ENCODE results near the gene DLGAP1.

Gene DLGAP1

GRCh38 chr18:3716116-3716660, 738.9 kb downstream of the DLGAP1 start:
- no peak overlapping the region for H2AFZ ChIP-seq (ENCODE audit: low read length, unreplicated experiment)
- no peaks in the 10 kb centered on the region for H3K4me1 ChIP-seq (ENCODE audit: control insufficient read depth, insufficient read depth, low read length, unreplicated experiment)
- H3K36me3 ChIP-seq (ENCODE audit: insufficient read depth, low read length), result no peaks in the 10 kb centered on the region
- H3K27me3 ChIP-seq (ENCODE audit: insufficient read depth, low read length), result peaks cover 5% of the 10 kb centered on the region; the same call in 1 of the 2 replicates
- no peak overlapping the region for H3K4me3 ChIP-seq (ENCODE audit: low read depth, low read length)
- H3K79me2 ChIP-seq (ENCODE audit: control insufficient read depth, insufficient read depth, low read length, unreplicated experiment), result no peaks in the 10 kb centered on the region
- H3K27ac ChIP-seq (ENCODE audit: low read depth, low read length), result no peak overlapping the region

- Histone ChIP-seq H2AFZ (ENCODE audit: low read length, unreplicated experiment) (no peak overlapping the region), H3K36me3 (ENCODE audit: insufficient read depth, low read length) (no peaks in the 10 kb centered on the region), H3K4me3 (ENCODE audit: low read depth, low read length) (no peak overlapping the region), H3K27me3 (ENCODE audit: insufficient read depth, low read length) (peaks cover 5% of the 10 kb centered on the region; the same call in 1 of the 2 replicates), H3K79me2 (ENCODE audit: control insufficient read depth, insufficient read depth, low read length, unreplicated experiment) (no peaks in the 10 kb centered on the region), H3K27ac (ENCODE audit: low read depth, low read length) (no peak overlapping the region), H3K4me1 (ENCODE audit: control insufficient read depth, insufficient read depth, low read length, unreplicated experiment) (peaks cover 6% of the 10 kb centered on the region)
Observed at GRCh38 chr18:3715231-3716080, 739.7 kb downstream of the DLGAP1 start.

- Histone ChIP-seq H3K79me2 (ENCODE audit: control insufficient read depth, insufficient read depth, low read length, unreplicated experiment) (no peaks in the 10 kb centered on the region), H3K27me3 (ENCODE audit: insufficient read depth, low read length) (peaks cover 5% of the 10 kb centered on the region; the same call in 1 of the 2 replicates), H2AFZ (ENCODE audit: low read length, unreplicated experiment) (no peak overlapping the region), H3K4me1 (ENCODE audit: control insufficient read depth, insufficient read depth, low read length, unreplicated experiment) (peaks cover 6% of the 10 kb centered on the region), H3K36me3 (ENCODE audit: insufficient read depth, low read length) (no peaks in the 10 kb centered on the region), H3K27ac (ENCODE audit: low read depth, low read length) (no peak overlapping the region), H3K4me3 (ENCODE audit: low read depth, low read length) (no peak overlapping the region)
Observed at GRCh38 chr18:3713708-3714107, 741.4 kb downstream of the DLGAP1 start.

GRCh38 chr18:3713166-3713565, 741.9 kb downstream of the DLGAP1 start:
- H3K4me1 ChIP-seq (ENCODE audit: control insufficient read depth, insufficient read depth, low read length, unreplicated experiment), result peaks cover 6% of the 10 kb centered on the region
- H3K79me2 ChIP-seq (ENCODE audit: control insufficient read depth, insufficient read depth, low read length, unreplicated experiment), result no peaks in the 10 kb centered on the region
- no peak overlapping the region for H3K27ac ChIP-seq (ENCODE audit: low read depth, low read length)
- H3K36me3 ChIP-seq (ENCODE audit: insufficient read depth, low read length), result no peaks in the 10 kb centered on the region
- H2AFZ ChIP-seq (ENCODE audit: low read length, unreplicated experiment), result no peak overlapping the region
- H3K27me3 ChIP-seq (ENCODE audit: insufficient read depth, low read length), result peaks cover 8% of the 10 kb centered on the region; the same call in 1 of the 2 replicates
- no peak overlapping the region for H3K4me3 ChIP-seq (ENCODE audit: low read depth, low read length)

- Histone ChIP-seq H3K79me2 (ENCODE audit: control insufficient read depth, insufficient read depth, low read length, unreplicated experiment) (no peaks in the 10 kb centered on the region), H3K36me3 (ENCODE audit: insufficient read depth, low read length) (no peaks in the 10 kb centered on the region), H3K27ac (ENCODE audit: low read depth, low read length) (no peak overlapping the region), H3K4me1 (ENCODE audit: control insufficient read depth, insufficient read depth, low read length, unreplicated experiment) (peaks cover 6% of the 10 kb centered on the region), H3K27me3 (ENCODE audit: insufficient read depth, low read length) (peaks cover 9% of the 10 kb centered on the region; the same call in 1 of the 2 replicates), H3K4me3 (ENCODE audit: low read depth, low read length) (no peak overlapping the region), H2AFZ (ENCODE audit: low read length, unreplicated experiment) (no peak overlapping the region)
Observed at GRCh38 chr18:3712491-3712890, 742.6 kb downstream of the DLGAP1 start.

- peaks cover 14% of the 10 kb centered on the region for H3K27me3 ChIP-seq (ENCODE audit: insufficient read depth, low read length)
- H2AFZ ChIP-seq (ENCODE audit: low read length, unreplicated experiment), result no peak overlapping the region
- peaks cover 6% of the 10 kb centered on the region for H3K4me1 ChIP-seq (ENCODE audit: control insufficient read depth, insufficient read depth, low read length, unreplicated experiment)
Observed at GRCh38 chr18:3710712-3711301, 744.3 kb downstream of the DLGAP1 start.

GRCh38 chr18:3709205-3709604, 745.9 kb downstream of the DLGAP1 start:
- no peak overlapping the region for H2AFZ ChIP-seq (ENCODE audit: low read length, unreplicated experiment)

More at GRCh38 chr18:3710712-3711301, 744.3 kb downstream of the DLGAP1 start:
- Histone ChIP-seq H3K79me2 (ENCODE audit: control insufficient read depth, insufficient read depth, low read length, unreplicated experiment) (no peaks in the 10 kb centered on the region), H3K27ac (ENCODE audit: low read depth, low read length) (no peak overlapping the region), H3K4me3 (ENCODE audit: low read depth, low read length) (no peak overlapping the region), H3K36me3 (ENCODE audit: insufficient read depth, low read length) (no peaks in the 10 kb centered on the region)

GRCh38 chr18:3706279-3707097, 748.6 kb downstream of the DLGAP1 start:
- Histone ChIP-seq H2AFZ (ENCODE audit: low read length, unreplicated experiment) (no peak overlapping the region), H3K27ac (ENCODE audit: low read depth, low read length) (no peak overlapping the region), H3K4me3 (ENCODE audit: low read depth, low read length) (no peak overlapping the region), H3K4me1 (ENCODE audit: control insufficient read depth, insufficient read depth, low read length, unreplicated experiment) (peaks cover 12% of the 10 kb centered on the region), H3K36me3 (ENCODE audit: insufficient read depth, low read length) (no peaks in the 10 kb centered on the region), H3K79me2 (ENCODE audit: control insufficient read depth, insufficient read depth, low read length, unreplicated experiment) (no peaks in the 10 kb centered on the region), H3K27me3 (ENCODE audit: insufficient read depth, low read length) (peaks cover 17% of the 10 kb centered on the region)

More at GRCh38 chr18:3709205-3709604, 745.9 kb downstream of the DLGAP1 start:
- peaks cover 9% of the 10 kb centered on the region for H3K4me1 ChIP-seq (ENCODE audit: control insufficient read depth, insufficient read depth, low read length, unreplicated experiment)
- no peaks in the 10 kb centered on the region for H3K79me2 ChIP-seq (ENCODE audit: control insufficient read depth, insufficient read depth, low read length, unreplicated experiment)
- H3K27ac ChIP-seq (ENCODE audit: low read depth, low read length), result no peak overlapping the region
- H3K4me3 ChIP-seq (ENCODE audit: low read depth, low read length), result no peak overlapping the region
- H3K36me3 ChIP-seq (ENCODE audit: insufficient read depth, low read length), result no peaks in the 10 kb centered on the region
- peaks cover 12% of the 10 kb centered on the region for H3K27me3 ChIP-seq (ENCODE audit: insufficient read depth, low read length)

- Histone ChIP-seq H3K27me3 (ENCODE audit: insufficient read depth, low read length) (peaks cover 17% of the 10 kb centered on the region), H3K4me3 (ENCODE audit: low read depth, low read length) (no peak overlapping the region), H3K27ac (ENCODE audit: low read depth, low read length) (no peak overlapping the region), H3K79me2 (ENCODE audit: control insufficient read depth, insufficient read depth, low read length, unreplicated experiment) (no peaks in the 10 kb centered on the region), H3K36me3 (ENCODE audit: insufficient read depth, low read length) (no peaks in the 10 kb centered on the region), H2AFZ (ENCODE audit: low read length, unreplicated experiment) (no peak overlapping the region), H3K4me1 (ENCODE audit: control insufficient read depth, insufficient read depth, low read length, unreplicated experiment) (peaks cover 6% of the 10 kb centered on the region)
Observed at GRCh38 chr18:3704556-3705344, 750.4 kb downstream of the DLGAP1 start.
